Breast epithelium (tissue), 4 donors: ENCODE measurements around the gene CHN1. TPM values are rescaled to one million over a fixed set of nuclear protein-coding genes. Genes with fewer than 3 reads are reported as not detected.

Experiments
- DNase-seq, 2 donors: peaks; one replicate each; pipeline ENCODE4 v3.0.0-alpha.2; 2019; ENCODE audit warnings: low spot score in 2 of 2
- H3K27ac ChIP-seq, 2 donors: fragments of 200-600 bp; sonication (generic) in 1 of 2; one replicate each; pipeline ENCODE4 v1.5.1; 2016 to 2019; ENCODE audit warnings: mild to moderate bottlenecking in 1 of 2
- H3K27me3 ChIP-seq, 2 donors: fragments of 200-600 bp; sonication (generic) in 1 of 2; one replicate each; pipeline versions ENCODE4 v1.5.1 to v1.6.0; 2017 to 2019; ENCODE audit warnings: control low read depth in 1 of 2, mild to moderate bottlenecking in 1 of 2
- H3K36me3 ChIP-seq: fragments of 200-600 bp; one replicate; pipeline ENCODE4 v1.5.1; 2019
- H3K4me1 ChIP-seq, 2 donors: fragments of 200-600 bp; sonication (generic); one replicate each; pipeline ENCODE4 v1.5.1; 2016 to 2019; ENCODE audit warnings: control low read depth in 1 of 2
- H3K4me3 ChIP-seq, 3 donors: fragments of 200-600 bp; sonication (generic); 1 replicate in 2 of 3; 2 replicates in 1 of 3; pipeline ENCODE4 v1.5.1; 2016 to 2019; ENCODE audit warnings: mild to moderate bottlenecking in 3 of 3, moderate library complexity in 2 of 3
- H3K9me3 ChIP-seq, 2 donors: fragments of 200-600 bp; sonication (generic) in 1 of 2; one replicate each; pipeline ENCODE4 v1.5.1; 2016 to 2019; ENCODE audit warnings: control low read depth in 1 of 2
- CTCF ChIP-seq, 3 donors: fragments of 450-650 bp; IDR thresholded peaks; one replicate each; pipeline ENCODE4 v1.5.1; 2016 to 2017; ENCODE audit warnings: antibody characterized with exemption in 3 of 3, mild to moderate bottlenecking in 3 of 3, moderate library complexity in 3 of 3
- POLR2A ChIP-seq: fragments of 450-650 bp; IDR thresholded peaks from one replicate; pipeline ENCODE4 v1.6.1; 2016; ENCODE audit warnings: antibody characterized with exemption, mild to moderate bottlenecking, moderate library complexity
- POLR2AphosphoS5 ChIP-seq, 3 donors: sonication (generic); formaldehyde crosslinking; IDR thresholded peaks; one replicate each; pipeline ENCODE4 v1.6.1; 2017; ENCODE audit warnings: antibody characterized with exemption in 3 of 3
- intact Hi-C: fragments of 100-400 bp; cut with DNase I; formaldehyde crosslinking; loops from one replicate; pipeline ENCODE4 v1.15.1; 2023; ENCODE audit warnings: low total_unique reads
- total RNA-seq, 3 donors: library from RNA; depleted of rRNA; stranded (reverse); fragments of >200 nt; gene quantifications; one replicate each; pipeline ENCODE4 v1.1.0, GENCODE V29; 2016

CHN1 gene
- total RNA-seq, 3 donors from 2014 or later, result 9.8 to 14.7 (median 13.4) TPM

- no peaks in the 10 kb centered on the region for H3K27me3 ChIP-seq
- no peak for DNase-seq
- no peaks in the 10 kb centered on the region for H3K36me3 ChIP-seq
- no peak for TF ChIP-seq POLR2A
- TF ChIP-seq CTCF (IDR thresholded peaks at IDR 0.05), result no peak
- no peak for TF ChIP-seq POLR2AphosphoS5 (IDR thresholded peaks at IDR 0.05)
- H3K4me3 ChIP-seq, result no peak overlapping the region
- no peak overlapping the region for H3K27ac ChIP-seq
- H3K9me3 ChIP-seq, result no peaks in the 10 kb centered on the region
- H3K4me1 ChIP-seq, result no peaks in the 10 kb centered on the region
- intact Hi-C loops, result no loop called here
Observed at GRCh38 chr2:174781298-174781697, 223.9 kb downstream of the CHN1 start.

GRCh38 chr2:174780856-174781255 is 224.3 kb downstream of the CHN1 start:
- Histone ChIP-seq H3K9me3 (no peaks in the 10 kb centered on the region), H3K36me3 (no peaks in the 10 kb centered on the region), H3K4me3 (no peak overlapping the region), H3K27ac (peak overlapping the region in 1 of 2 donors; percentile 79), H3K27me3 (no peaks in the 10 kb centered on the region), H3K4me1 (no peaks in the 10 kb centered on the region)
- DNase-seq, result no peak
- intact Hi-C loops, result no loop called here
- no peak for TF ChIP-seq POLR2A
- TF ChIP-seq POLR2AphosphoS5 (IDR thresholded peaks at IDR 0.05), result no peak
- no peak for TF ChIP-seq CTCF (IDR thresholded peaks at IDR 0.05)

GRCh38 chr2:174780191-174780840 is 224.9 kb downstream of the CHN1 start:
- no peak for DNase-seq
- no peaks in the 10 kb centered on the region for H3K4me1 ChIP-seq
- H3K27me3 ChIP-seq, result no peaks in the 10 kb centered on the region
- intact Hi-C loops, result no loop called here
- H3K27ac ChIP-seq, result peak overlapping the region; percentile 79 to 89
- H3K9me3 ChIP-seq, result no peaks in the 10 kb centered on the region
- no peak overlapping the region for H3K4me3 ChIP-seq
- no peaks in the 10 kb centered on the region for H3K36me3 ChIP-seq
- TF ChIP-seq POLR2A (no peak), POLR2AphosphoS5 (IDR thresholded peaks at IDR 0.05) (no peak), CTCF (IDR thresholded peaks at IDR 0.05) (no peak)

- DNase-seq, result no peak
- no peak for TF ChIP-seq POLR2AphosphoS5 (IDR thresholded peaks at IDR 0.05)
- no peak for TF ChIP-seq CTCF (IDR thresholded peaks at IDR 0.05)
- TF ChIP-seq POLR2A, result no peak
- peak overlapping the region; percentile 79 to 89 for H3K27ac ChIP-seq
- intact Hi-C loops, result no loop called here
- no peaks in the 10 kb centered on the region for H3K36me3 ChIP-seq
- no peaks in the 10 kb centered on the region for H3K27me3 ChIP-seq
- H3K9me3 ChIP-seq, result no peaks in the 10 kb centered on the region
- no peak overlapping the region for H3K4me3 ChIP-seq
- H3K4me1 ChIP-seq, result no peaks in the 10 kb centered on the region
Observed at GRCh38 chr2:174779361-174779928, 225.7 kb downstream of the CHN1 start.
